UCSD-AML1 (cell line): ENCODE results near the gene INTS14.
A peak's percentile ranks its signal among the peaks of the same experiment; 100 is the strongest.

Experiments used
- DNase-seq: peaks from one replicate; lab custom pipeline; 2025; ENCODE audit not compliant: unreplicated experiment; lab: John Stamatoyannopoulos, UW

The INTS14 gene

GRCh38 chr15:65610871-65611718 is at the start of gene INTS14:
Gene INTS14 (minus strand): TSS chr15:65611131. CDS start chr15:65607380, 3,751 bp downstream.
- DNase-seq, result peak; percentile 98

- no peak for DNase-seq
Measured at GRCh38 chr15:65659502-65660052, 48.6 kb upstream of the INTS14 start.

- no peak for DNase-seq
Measured at GRCh38 chr15:65655457-65655856, 44.5 kb upstream of the INTS14 start.

- DNase-seq, result no peak
Measured at GRCh38 chr15:65655026-65655425, 44.1 kb upstream of the INTS14 start.

GRCh38 chr15:65653801-65654521 is 43.0 kb upstream of the INTS14 start:
- no peak for DNase-seq

GRCh38 chr15:65653341-65653740 is 42.4 kb upstream of the INTS14 start:
- no peak for DNase-seq

- no peak for DNase-seq
Measured at GRCh38 chr15:65651831-65652749, 41.2 kb upstream of the INTS14 start.

GRCh38 chr15:65651042-65651322 is 40.1 kb upstream of the INTS14 start:
- DNase-seq, result no peak

GRCh38 chr15:65650312-65651041 is 39.5 kb upstream of the INTS14 start:
- no peak for DNase-seq

GRCh38 chr15:65646486-65646885 is 35.6 kb upstream of the INTS14 start:
- no peak for DNase-seq

GRCh38 chr15:65645392-65645791 is 34.5 kb upstream of the INTS14 start:
- DNase-seq, result no peak

- no peak for DNase-seq
Measured at GRCh38 chr15:65644282-65644681, 33.4 kb upstream of the INTS14 start.

GRCh38 chr15:65642594-65642993 is 31.7 kb upstream of the INTS14 start:
- no peak for DNase-seq

GRCh38 chr15:65641768-65642475 is 31.0 kb upstream of the INTS14 start:
- no peak for DNase-seq

GRCh38 chr15:65639509-65639908 is 28.6 kb upstream of the INTS14 start:
- no peak for DNase-seq

GRCh38 chr15:65638681-65639089 is 27.8 kb upstream of the INTS14 start:
- DNase-seq, result no peak

GRCh38 chr15:65638109-65638508 is 27.2 kb upstream of the INTS14 start:
- DNase-seq, result no peak

- DNase-seq, result no peak
Measured at GRCh38 chr15:65634356-65634755, 23.4 kb upstream of the INTS14 start.

GRCh38 chr15:65633752-65634151 is 22.8 kb upstream of the INTS14 start:
- no peak for DNase-seq
